HG03159 (cell line): ENCODE data around the gene DNAJC22.
"Not testable (repeated sequence)": the region's sequence is repeated elsewhere in the genome, so short reads cannot be mapped to it uniquely, and the experiment has no call there.

ENCODE experiments used
- ATAC-seq: cut with Tn5 transposase; IDR thresholded peaks from one replicate; pipeline ENCODE4 v1.9.1; 2021; ENCODE audit warnings: mild to moderate bottlenecking, moderate library complexity; ENCODE audit not compliant: unreplicated experiment

The DNAJC22 gene

DNA sequence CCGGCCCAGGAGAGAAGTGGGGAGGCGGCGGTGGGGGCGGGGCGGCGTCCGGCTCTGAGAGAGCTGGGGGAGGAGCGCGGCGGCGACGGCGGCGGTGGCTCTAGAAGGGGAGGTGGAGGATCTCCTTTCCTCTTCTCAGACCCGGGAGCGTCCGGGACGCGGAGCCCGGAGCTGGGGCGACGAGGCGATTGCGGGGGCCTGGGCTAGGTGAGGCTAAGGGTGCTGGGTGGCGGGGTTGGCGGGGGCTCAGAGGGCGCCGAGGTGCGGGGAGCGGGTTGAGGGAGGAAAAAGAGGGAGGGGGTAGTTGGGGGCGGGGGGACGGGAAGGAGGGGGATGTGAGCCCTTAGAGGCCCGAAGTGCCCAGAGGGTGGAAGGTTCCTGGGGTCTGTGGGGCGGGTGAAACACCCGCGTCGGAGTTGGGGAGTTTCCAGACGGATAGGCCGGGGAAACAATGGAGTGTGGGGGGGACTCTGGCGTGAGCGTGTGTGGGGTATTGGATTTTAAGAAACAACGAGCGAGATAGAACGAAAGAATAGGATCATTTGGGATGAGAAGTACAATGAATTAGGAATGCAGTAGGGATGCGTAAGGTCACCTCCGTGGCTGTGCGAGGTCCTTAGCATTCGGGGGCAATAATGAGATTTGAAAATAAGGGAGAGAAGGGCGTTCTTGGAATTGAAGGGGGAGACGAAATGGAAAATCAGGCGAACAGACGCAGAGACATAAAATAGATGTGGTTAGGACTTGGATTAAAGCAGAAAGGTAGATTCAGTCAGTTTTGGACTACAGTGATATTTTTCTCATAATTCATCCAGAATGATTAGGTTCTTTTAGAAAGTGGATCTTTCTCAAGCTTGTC lies 20.9 kb downstream of the DNAJC22 start, which contains the start of gene SPATS2:
SPATS2 (plus strand) TSS at position 82 of the 859 bp plus-strand sequence. CDS start 93,551 bp downstream, outside the sequence.
- no peak for ATAC-seq

DNA sequence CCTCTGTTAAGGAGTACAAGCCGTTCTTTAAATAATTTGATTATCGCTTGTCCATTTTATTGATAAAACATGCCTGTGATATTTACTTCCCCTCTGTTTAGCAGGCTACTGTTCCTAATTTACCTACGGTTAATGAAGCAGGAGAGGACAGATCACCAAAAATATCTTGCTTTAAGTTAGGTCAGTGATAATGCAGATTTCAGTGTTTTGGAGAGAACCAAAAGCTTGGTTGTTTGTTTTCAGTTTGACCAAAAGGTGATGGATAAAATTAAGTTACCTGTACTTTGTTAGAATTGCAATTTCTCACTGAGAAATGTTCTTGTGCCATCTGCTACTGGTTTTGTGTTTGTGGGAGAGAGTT lies 21.5 kb downstream of the DNAJC22 start:
- no peak for ATAC-seq

DNA sequence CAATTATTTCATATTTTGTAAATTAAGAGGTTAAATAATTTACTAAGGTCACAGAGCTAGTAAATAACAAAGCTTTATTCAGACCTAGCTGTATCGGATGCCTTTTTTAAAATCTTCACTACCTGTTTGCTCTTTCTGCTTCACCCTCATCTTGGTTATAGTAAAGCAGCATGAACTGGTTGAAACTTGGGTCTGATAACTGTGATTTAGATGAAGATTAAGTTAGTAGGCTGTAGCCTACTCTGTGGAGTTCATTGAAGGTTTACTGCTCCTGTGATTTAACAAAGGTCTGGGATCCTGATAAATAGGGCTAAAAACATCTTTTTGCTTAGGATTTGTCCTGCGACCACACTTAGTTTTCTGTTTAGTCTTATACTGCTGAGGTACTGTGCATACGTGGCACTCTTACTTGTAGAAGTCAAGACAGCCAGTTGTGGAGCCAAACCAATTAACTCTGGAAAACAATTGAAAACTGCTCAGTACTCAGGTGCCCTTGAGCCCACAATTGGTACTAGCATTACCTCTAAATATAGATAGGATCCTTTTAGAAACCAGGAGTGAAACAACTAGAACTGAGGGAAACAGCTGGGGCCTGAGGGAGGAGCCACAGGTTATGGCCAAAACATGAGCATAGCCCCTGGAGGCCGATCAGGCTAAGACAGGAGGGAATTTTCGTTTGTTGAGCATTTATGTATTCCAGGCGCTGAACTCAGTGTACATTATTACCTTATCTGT lies 22.9 kb downstream of the DNAJC22 start:
- peak; percentile 48 for ATAC-seq

DNA sequence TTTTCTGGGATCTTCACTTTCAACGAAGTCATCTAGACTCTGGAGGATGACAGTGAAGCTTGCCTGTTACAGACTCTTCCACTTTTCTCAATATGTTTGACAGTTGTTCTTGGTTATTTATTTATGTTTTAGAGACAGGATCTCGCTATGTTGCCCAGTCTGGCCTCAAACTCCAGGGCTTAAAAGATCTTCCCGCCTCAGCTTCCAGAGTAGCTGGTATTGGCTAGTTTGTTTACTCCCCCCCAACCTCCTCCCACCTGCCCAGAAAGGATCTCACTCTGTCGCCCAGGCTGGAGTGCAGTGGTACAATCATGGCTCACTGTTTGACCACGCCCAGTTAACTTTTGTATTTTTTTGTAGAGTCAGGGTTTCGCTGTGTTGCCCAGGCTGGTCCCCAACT lies 23.9 kb downstream of the DNAJC22 start:
- ATAC-seq, result no peak

DNA sequence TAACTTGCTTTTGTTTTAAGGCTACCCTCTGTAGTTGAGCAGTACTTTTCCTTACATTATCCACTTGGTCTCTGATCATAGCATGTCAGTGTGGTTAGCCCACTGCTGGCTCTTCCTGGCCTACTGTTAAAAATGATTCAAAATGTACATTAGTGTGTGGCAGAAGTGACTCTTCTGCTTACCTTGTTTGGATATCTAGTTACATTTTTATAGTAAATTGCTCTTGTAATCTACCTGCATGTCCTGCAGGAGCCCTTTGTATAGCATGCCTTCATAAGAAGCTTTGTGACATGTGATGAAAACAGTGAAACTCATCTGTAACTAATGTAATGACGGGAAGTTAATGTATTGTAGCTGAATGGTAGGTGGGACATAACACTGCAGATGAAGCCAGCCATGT lies 28.7 kb downstream of the DNAJC22 start:
- ATAC-seq, result peak; percentile 52

DNA sequence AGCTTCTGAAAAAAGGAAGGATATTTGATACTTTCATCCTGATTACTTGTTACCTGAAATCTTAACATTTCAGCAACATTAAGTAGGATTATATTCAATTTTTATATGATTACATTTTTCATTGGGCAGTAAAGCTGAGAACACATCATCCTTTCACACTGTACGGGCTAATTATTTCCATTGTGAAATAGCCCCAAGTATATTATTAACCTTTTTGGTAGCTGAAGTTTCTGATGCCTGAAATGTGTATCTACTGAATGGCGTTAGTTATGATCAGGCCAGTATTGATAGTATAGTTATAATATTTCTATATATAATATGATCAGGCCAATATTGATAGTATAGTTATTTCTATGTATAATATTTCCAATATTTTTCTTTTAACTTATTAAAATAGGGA lies 30.7 kb downstream of the DNAJC22 start:
- no peak for ATAC-seq

DNA sequence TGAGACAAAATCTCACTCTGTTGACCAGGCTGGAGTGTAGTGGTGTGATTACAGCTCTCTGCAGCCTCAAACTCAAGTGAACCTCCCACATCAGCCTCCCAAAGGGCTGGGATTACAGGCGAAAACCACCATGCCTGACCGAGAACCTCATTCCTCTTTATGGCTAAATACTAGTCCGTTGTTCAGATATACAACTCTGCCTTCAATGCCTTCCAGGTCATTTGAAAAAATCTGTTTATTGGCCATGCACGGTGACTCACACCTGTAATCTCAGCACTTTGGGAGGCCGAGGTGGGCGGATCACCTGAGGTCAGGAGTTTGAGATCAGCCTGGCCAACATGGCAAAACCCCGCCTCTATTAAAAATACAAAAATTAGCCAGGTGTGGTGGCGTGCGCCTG lies 33.5 kb downstream of the DNAJC22 start:
- not testable (repeated sequence) for ATAC-seq

DNA sequence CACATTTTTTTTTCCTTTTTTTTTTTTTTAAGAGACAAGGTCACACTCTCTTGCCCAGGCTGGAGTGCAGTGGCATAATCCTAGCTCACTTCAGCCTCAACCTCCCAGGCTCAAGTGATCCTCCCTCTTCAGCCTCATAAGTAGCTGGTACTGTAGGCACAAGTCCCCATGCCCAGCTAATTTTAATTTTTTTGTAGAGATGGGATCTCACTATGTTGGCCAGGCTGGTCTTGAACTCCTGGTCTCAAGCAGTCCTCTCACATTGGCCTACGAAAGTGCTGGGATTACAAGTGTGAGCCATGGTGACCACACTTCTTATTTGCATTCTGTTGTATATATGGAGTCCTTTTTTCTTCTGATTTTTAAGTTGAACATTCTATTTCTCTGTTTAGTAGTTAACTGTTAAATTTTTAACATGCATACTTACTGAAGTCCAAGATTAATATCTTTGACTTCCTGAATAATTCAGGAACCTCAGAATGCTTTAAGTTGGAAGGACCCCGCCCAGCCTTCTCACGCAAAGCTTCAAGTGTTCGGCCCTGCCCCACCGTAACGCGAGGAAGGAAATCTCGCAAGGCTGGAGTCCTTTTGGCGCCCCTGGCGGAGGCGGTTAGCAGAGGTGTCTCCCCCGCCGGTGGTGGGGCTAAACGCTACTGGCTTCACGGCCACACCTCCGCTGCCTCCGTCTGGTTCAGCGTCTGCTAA lies 42.1 kb downstream of the DNAJC22 start:
- ATAC-seq, result no peak

DNA sequence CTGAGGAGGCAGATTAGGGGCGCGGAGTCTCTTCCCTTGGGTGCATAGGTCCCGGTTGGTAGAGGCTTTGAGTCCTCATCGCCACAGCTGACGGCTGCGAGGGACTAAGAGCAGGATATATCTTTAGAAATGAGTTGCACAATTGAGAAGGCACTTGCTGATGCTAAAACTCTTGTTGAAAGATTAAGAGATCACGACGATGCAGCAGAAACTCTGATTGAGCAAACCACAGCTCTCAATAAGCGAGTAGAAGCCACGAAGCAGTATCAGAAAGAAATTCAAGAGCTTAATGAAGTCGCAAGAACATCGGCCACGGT lies 42.7 kb downstream of the DNAJC22 start:
- ATAC-seq, result no peak

DNA sequence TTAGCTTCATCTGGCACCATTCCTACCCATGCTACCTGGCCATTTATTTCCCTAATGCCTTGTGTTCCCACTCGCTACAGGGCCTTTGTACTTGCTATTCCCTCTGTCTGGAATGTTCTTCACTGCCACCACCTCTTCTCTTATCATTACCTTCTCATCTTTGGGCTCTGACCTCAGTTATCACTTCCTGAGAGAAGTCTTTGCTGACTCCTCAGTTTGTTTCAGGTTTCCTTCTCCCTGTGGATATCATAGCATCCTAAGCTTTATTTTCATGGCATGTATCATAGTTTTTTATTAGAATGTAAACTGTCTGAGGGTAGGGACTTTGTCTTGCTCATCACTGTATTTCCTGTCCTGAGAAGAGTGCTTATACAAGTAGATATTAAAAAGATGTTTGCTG lies 50.3 kb downstream of the DNAJC22 start:
- ATAC-seq, result no peak

DNA sequence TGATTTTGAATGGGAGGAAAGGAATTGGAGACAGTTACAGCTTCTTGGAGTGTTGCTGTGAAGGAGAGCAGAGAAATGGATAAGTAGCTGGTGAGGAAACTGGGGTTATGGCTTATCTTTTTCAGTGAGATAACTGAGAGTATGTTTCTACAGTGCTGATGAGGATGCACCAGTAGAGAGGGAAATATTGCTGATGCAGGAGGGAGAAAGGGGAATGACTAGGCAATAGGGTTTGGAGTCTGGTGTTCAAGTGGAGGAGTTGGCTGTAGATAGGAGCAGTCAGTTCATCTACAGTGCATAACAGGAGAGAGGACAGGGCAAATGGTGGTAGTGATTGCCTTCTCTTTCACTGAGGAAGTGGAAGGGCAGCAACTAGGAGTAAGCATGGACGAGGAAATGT lies 53.6 kb downstream of the DNAJC22 start:
- no peak for ATAC-seq
